K562 (cell line): Measurements from ENCODE around the gene CD300LB. TPM values are rescaled to one million over a fixed set of nuclear protein-coding genes. Genes with fewer than 3 reads are reported as not detected.

ENCODE experiments used
- ATAC-seq: fragments of 200-7000 bp; cut with Tn5 transposase; 3 replicates; pipeline ENCODE4 v1.9.1; 2020; ENCODE audit warnings: moderate library complexity
- BruUV-seq: library from RNA; stranded (reverse); fragments of 400-500 nt; replicated peaks from 2 replicates; lab custom pipeline; 2021; lab: Mats Ljungman, UMichigan
- CTCF ChIA-PET: fragments of 300-600 bp; formaldehyde crosslinking; extraction: SDS; loops from one replicate; lab custom pipeline; 2021; ENCODE audit warnings: low intra/inter-chr PET ratio; lab: Yijun Ruan, JAX
- POLR2A ChIA-PET: fragments of 300-600, 350-650 bp; sonication (Branson Sonifier 250); formaldehyde crosslinking; extraction: SDS; loops from one replicate; lab custom pipeline; 2021; ENCODE audit warnings: antibody characterized with exemption, inconsistent platforms; lab: Yijun Ruan, JAX
- DNase-seq, 4 experiments: peaks; one replicate each; pipeline versions ENCODE4 v3.0.0 to v3.0.0-alpha.2; 2011 to 2018; ENCODE audit warnings: low spot score in 3 of 4, mixed read lengths in 3 of 4; ENCODE audit errors: extremely low read depth in 1 of 4
- FAIRE-seq: peaks from 2 replicates; lab custom pipeline; 2011; peaks lifted over from hg19 to GRCh38; lab: Jason Lieb, UNC
- H2AFZ ChIP-seq: 2 replicates; pipeline ENCODE4 v1.6.0; 2011; ENCODE audit warnings: low read depth, low read length, control low read depth, inconsistent platforms
- H3K27ac ChIP-seq: fragments of 200-600 bp; 3 replicates; pipeline ENCODE4 v1.8.0; 2011; ENCODE audit warnings: low read depth, mild to moderate bottlenecking, control low read depth, inconsistent platforms, low read length, moderate library complexity, mixed read lengths; ENCODE audit errors: extremely low read depth
- H3K27me3 ChIP-seq, 2 experiments: fragments of 300-600 bp in 1 of 2; 2 replicates in 1 of 2; 3 replicates in 1 of 2; pipeline versions ENCODE4 v1.6.0 to v1.8.0; 2011; ENCODE audit warnings: inconsistent platforms in 2 of 2, low read length in 2 of 2, mild to moderate bottlenecking in 1 of 2, mixed read lengths in 1 of 2, moderate library complexity in 1 of 2; ENCODE audit not compliant: control insufficient read depth in 2 of 2, insufficient read depth in 2 of 2
- H3K36me3 ChIP-seq: fragments of 300-600 bp; 3 replicates; pipeline ENCODE4 v1.8.0; 2011; ENCODE audit warnings: mild to moderate bottlenecking, low read length, inconsistent platforms; ENCODE audit not compliant: control insufficient read depth, insufficient read depth
- H3K4me1 ChIP-seq, 2 experiments: fragments of 200-600 bp in 1 of 2; replicated peaks in 1 of 2; 2 replicates in 1 of 2; 3 replicates in 1 of 2; pipeline versions ENCODE4 v1.5.1 to v1.8.0; 2011; ENCODE audit warnings: inconsistent platforms in 2 of 2, low read length in 2 of 2, mild to moderate bottlenecking in 1 of 2, mixed read lengths in 1 of 2, moderate library complexity in 1 of 2; ENCODE audit not compliant: control insufficient read depth in 2 of 2, insufficient read depth in 2 of 2
- H3K4me2 ChIP-seq: 2 replicates; pipeline ENCODE4 v1.6.1; 2011; ENCODE audit warnings: low read length, control low read depth, inconsistent platforms, mixed read lengths; ENCODE audit not compliant: insufficient read depth
- H3K4me3 ChIP-seq: fragments of 200-600 bp; sonication (generic), shearing (Covaris generic); 2 replicates; pipeline ENCODE4 v1.5.1; 2016; ENCODE audit warnings: control low read depth, inconsistent platforms
- H3K79me2 ChIP-seq: fragments of 200-600 bp; 3 replicates; pipeline ENCODE4 v1.8.0; 2011; ENCODE audit warnings: low read length, inconsistent platforms; ENCODE audit not compliant: control insufficient read depth, insufficient read depth
- H3K9ac ChIP-seq, 2 experiments: 2 replicates each; pipeline versions ENCODE4 v1.6.0 to v1.6.1; 2011; ENCODE audit warnings: low read depth in 2 of 2, low read length in 2 of 2, control low read depth in 1 of 2, inconsistent platforms in 1 of 2, mild to moderate bottlenecking in 1 of 2, mixed read lengths in 1 of 2; ENCODE audit not compliant: insufficient read depth in 1 of 2
- H3K9me1 ChIP-seq: one replicate; pipeline ENCODE4 v1.6.0; 2011; ENCODE audit warnings: inconsistent platforms, mild to moderate bottlenecking, low read length, moderate library complexity; ENCODE audit not compliant: control insufficient read depth, insufficient read depth
- H3K9me3 ChIP-seq: replicated peaks from 2 replicates; pipeline ENCODE4 v1.5.1; 2011; ENCODE audit warnings: low read depth, low read length, inconsistent platforms; ENCODE audit not compliant: control insufficient read depth, insufficient read depth
- H4K20me1 ChIP-seq: replicated peaks from 2 replicates; pipeline ENCODE4 v1.6.1; 2011; ENCODE audit warnings: low read length, inconsistent platforms, mixed read lengths; ENCODE audit not compliant: control insufficient read depth, insufficient read depth
- BCL6 ChIP-seq: fragments of 250-450 bp; sonication (Bioruptor Pico); IDR thresholded peaks from 2 replicates; pipeline ENCODE4 v1.4.0; 2020
- CBFA2T2 ChIP-seq: fragments of 450-650 bp; conservative IDR thresholded peaks from 2 replicates; pipeline ENCODE4 v1.6.1; 2017; ENCODE audit warnings: mild to moderate bottlenecking
- CXXC5 ChIP-seq: fragments of 250-450 bp; sonication (Bioruptor Pico); IDR thresholded peaks from 2 replicates; pipeline ENCODE4 v1.8.0; 2022; ENCODE audit warnings: inconsistent platforms, mild to moderate bottlenecking, moderate library complexity
- HLTF ChIP-seq: fragments of 450-650 bp; IDR thresholded peaks from 2 replicates; pipeline ENCODE4 v1.6.1; 2016
- KLF16 ChIP-seq: IDR thresholded peaks from 2 replicates; pipeline ENCODE4 v1.6.1; 2016; ENCODE audit warnings: antibody characterized with exemption
- MTA1 ChIP-seq: fragments of 450-650 bp; IDR thresholded peaks from 2 replicates; pipeline ENCODE4 v1.6.1; 2017; ENCODE audit warnings: borderline replicate concordance
- NONO ChIP-seq, 2 experiments: fragments of 200-400 bp in 1 of 2; fragments of 450-650 bp in 1 of 2; formaldehyde crosslinking in 1 of 2; IDR thresholded peaks; 2 replicates each; pipeline ENCODE4 v1.6.1; 2017; ENCODE audit warnings: low read depth in 2 of 2, mild to moderate bottlenecking in 2 of 2, moderate library complexity in 2 of 2, low read length in 1 of 2
- PHB2 ChIP-seq: fragments of 450-650 bp; IDR thresholded peaks from 2 replicates; pipeline ENCODE4 v1.6.1; 2017; ENCODE audit warnings: low read depth
- TCF15 ChIP-seq: fragments of 250-450 bp; sonication (Bioruptor Pico); IDR thresholded peaks from 2 replicates; pipeline ENCODE4 v1.8.0; 2022; ENCODE audit warnings: moderate library complexity, mild to moderate bottlenecking, inconsistent platforms
- UBTF ChIP-seq, 2 experiments: IDR thresholded peaks; 2 replicates each; pipeline ENCODE4 v1.6.1; 2012; ENCODE audit warnings: improper control_type of control experiment in 2 of 2, low read depth in 2 of 2, low read length in 2 of 2, borderline replicate concordance in 1 of 2
- ZNF143 ChIP-seq: sonication (generic); formaldehyde crosslinking; IDR thresholded peaks from 2 replicates; pipeline ENCODE4 v1.9.0; 2022; ENCODE audit warnings: mild to moderate bottlenecking, missing genetic modification reagents
- WGBS: fragments of 100-300 bp; shearing (Covaris generic); methylation state at CpG from one replicate; pipeline ENCODE4 v1.1.6; 2016; ENCODE audit warnings: low coverage, mixed read lengths; ENCODE audit not compliant: insufficient coverage; ENCODE audit errors: missing lambda C conversion rate; 5-methylcytosine and 5-hydroxymethylcytosine counted together
- in situ Hi-C: fragments of 300-500 bp; cut with MboI; formaldehyde crosslinking; loops from 4 replicates; pipeline ENCODE4 v1.15.0; 2018; ENCODE audit warnings: inconsistent platforms, mixed read lengths
- intact Hi-C: fragments of 100-400 bp; cut with micrococcal nuclease; formaldehyde crosslinking; loops from 2 replicates; pipeline ENCODE4 v1.14.2; 2022
- polyA plus RNA-seq, 8 experiments: library from polyadenylated mRNA; depleted of rRNA in 4 of 8; stranded (reverse) in 5 of 8; unstranded in 3 of 8; fragments of >200 nt; fragmentation: Nextera tagmentation in 2 of 8; fragmentation: Illumina TruSeq in 1 of 8; extraction: Ambion mirVana in 2 of 8; extraction: Trizol in 1 of 8; gene quantifications; 2 replicates each; pipeline versions ENCODE4 v1.2.1 to v1.2.3, GENCODE V29; 2011 to 2014; ENCODE audit warnings: inconsistent platforms in 1 of 8, missing spikeins in 1 of 8
- total RNA-seq, 7 experiments: library from RNA; depleted of rRNA in 6 of 7; stranded (reverse); fragments of >200 nt in 6 of 7; fragmentation: Illumina TruSeq in 2 of 7; extraction: Trizol in 2 of 7; gene quantifications; 2 replicates each; pipeline versions ENCODE4 v1.2.1 to v1.2.3, GENCODE V29; 2011 to 2021; ENCODE audit warnings: low replicate concordance in 1 of 7

Gene CD300LB
- total and polyA plus RNA-seq, 9 of the 15 experiments (the other 6 are each of a cell fraction or from before 2014, with no cell fraction given) = not detected

GRCh38 chr17:74528491-74529199 lies 2.6 kb downstream of the CD300LB start:
- Histone ChIP-seq H2AFZ (no peak overlapping the region), H3K9ac (no peak overlapping the region), H3K4me1 (no peaks in the 10 kb centered on the region; a peak in 1 of 5 replicates), H3K4me2 (no peak overlapping the region), H4K20me1 (no peaks in the 10 kb centered on the region), H3K27ac (no peak overlapping the region), H3K9me1 (no peaks in the 10 kb centered on the region), H3K27me3 (peaks cover 3 to 49% of the 10 kb centered on the region in 2 experiments; a peak in 4 of 5 replicates), H3K79me2 (no peaks in the 10 kb centered on the region), H3K36me3 (no peaks in the 10 kb centered on the region), H3K9me3 (no peaks in the 10 kb centered on the region), H3K4me3 (no peak overlapping the region)
- intact Hi-C loops (no loop called here), in situ Hi-C loops (no loop called here)
- FAIRE-seq = no peak
- no peak for ATAC-seq
- POLR2A ChIA-PET = interaction anchor here (0.6 kb wide), 2 partner anchors 147 to 484 kb away, joined by 3 read pairs; partner anchors contain the start of gene MRPL58
- CTCF ChIA-PET = no interaction called here
- 1% methylated on average over 8 of the region's 8 CpGs for WGBS
- no TSS peak for BruUV-seq
- no peak for DNase-seq
- TF ChIP-seq CXXC5 (no peak), NONO (IDR thresholded peaks at IDR 0.05; ENCODE audit: low read depth in 2 of 2, low read length in 1 of 2) (no peak), BCL6 (CRISPR knock-in tag) (no peak), HLTF (no peak), MTA1 (no peak), CBFA2T2 (no peak), PHB2 (no peak), TCF15 (CRISPR knock-in tag) (no peak), ZNF143 (CRISPR knock-in tag) (no peak), KLF16 (no peak), UBTF (IDR thresholded peaks at IDR 0.05; ENCODE audit: borderline replicate concordance in 1 of 2, low read depth in 2 of 2, low read length in 2 of 2) (no peak)
